Inferior parietal cortex (tissue), 1 donor: ENCODE results near the gene SEPTIN5.
"Not testable (repeated sequence)": the region's sequence is repeated elsewhere in the genome, so short reads cannot be mapped to it uniquely, and the experiment has no call there.

Source experiments
- DNase-seq: peaks from one replicate; pipeline ENCODE4 v3.0.0-alpha.2; 2016; ENCODE audit errors: extremely low spot score

SEPTIN5 gene

DNA sequence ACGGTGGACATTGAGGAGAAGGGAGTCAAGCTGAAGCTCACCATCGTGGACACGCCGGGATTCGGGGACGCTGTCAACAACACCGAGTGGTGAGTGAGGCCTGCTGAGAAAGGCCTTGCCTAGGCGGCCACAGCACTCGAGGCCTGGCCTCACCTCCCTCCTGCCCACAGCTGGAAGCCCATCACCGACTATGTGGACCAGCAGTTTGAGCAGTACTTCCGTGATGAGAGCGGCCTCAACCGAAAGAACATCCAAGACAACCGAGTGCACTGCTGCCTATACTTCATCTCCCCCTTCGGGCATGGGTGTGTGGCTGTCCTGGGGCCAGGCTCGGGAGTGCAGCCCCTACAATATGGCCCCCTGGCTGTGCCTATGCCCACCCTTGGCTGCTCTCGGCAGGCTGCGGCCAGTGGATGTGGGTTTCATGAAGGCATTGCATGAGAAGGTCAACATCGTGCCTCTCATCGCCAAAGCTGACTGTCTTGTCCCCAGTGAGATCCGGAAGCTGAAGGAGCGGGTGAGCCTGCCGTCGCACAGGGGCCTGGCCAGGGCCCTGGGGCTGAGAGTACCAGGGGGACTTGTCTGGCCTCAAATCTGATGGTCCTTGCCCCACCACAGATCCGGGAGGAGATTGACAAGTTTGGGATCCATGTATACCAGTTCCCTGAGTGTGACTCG lies 6.0 kb downstream of the SEPTIN5 start:
- no peak for DNase-seq

DNA sequence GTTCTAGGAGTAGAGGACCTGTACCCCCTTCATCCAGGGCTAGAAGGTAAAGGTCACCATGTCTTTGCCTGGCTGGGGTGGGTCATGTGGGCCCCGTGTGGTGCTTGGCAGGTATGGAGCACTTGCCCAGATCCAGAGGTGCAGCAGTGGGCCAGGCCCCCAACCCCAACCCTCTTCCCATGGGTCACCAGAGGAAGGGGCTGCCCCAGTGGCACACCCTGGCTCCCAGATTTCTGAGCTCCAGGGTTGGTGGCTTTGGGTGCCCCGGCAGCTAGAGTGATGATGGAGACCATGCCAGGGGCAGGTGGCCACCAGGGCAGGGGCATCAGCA lies 6.7 kb downstream of the SEPTIN5 start:
- no peak for DNase-seq

DNA sequence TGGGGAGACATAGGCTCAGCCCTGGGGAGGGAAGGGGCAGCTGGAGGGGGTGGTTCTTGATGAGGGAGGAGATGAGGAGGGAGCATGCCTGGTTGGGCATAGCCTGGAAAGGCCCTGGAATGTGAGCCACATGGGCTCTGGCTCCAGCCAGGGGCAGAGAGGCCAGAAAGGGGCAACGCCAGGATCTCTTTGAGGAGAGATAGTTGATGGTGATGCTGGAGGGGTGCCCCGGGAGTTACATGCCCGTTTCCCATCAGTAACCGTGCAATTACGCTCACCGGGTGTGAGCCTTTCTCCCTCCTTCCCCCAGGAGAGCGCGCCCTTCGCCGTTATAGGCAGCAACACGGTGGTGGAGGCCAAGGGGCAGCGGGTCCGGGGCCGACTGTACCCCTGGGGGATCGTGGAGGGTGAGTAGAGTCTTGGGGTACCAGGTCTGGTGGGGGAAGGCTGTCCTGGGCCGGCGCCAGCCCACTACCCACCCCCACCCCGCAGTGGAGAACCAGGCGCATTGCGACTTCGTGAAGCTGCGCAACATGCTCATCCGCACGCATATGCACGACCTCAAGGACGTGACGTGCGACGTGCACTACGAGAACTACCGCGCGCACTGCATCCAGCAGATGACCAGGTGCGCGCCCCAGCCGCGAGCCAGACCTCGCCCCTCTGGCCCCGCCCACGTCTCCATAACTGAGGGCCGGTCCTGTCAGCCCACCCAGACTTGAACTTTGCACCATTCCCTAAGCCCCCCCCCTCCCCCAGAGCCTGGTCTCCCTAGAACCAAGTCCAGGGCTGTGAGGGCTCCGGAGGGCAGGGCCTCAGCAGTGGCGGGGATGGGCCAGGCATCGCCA lies 7.3 kb downstream of the SEPTIN5 start:
- no peak for DNase-seq

DNA sequence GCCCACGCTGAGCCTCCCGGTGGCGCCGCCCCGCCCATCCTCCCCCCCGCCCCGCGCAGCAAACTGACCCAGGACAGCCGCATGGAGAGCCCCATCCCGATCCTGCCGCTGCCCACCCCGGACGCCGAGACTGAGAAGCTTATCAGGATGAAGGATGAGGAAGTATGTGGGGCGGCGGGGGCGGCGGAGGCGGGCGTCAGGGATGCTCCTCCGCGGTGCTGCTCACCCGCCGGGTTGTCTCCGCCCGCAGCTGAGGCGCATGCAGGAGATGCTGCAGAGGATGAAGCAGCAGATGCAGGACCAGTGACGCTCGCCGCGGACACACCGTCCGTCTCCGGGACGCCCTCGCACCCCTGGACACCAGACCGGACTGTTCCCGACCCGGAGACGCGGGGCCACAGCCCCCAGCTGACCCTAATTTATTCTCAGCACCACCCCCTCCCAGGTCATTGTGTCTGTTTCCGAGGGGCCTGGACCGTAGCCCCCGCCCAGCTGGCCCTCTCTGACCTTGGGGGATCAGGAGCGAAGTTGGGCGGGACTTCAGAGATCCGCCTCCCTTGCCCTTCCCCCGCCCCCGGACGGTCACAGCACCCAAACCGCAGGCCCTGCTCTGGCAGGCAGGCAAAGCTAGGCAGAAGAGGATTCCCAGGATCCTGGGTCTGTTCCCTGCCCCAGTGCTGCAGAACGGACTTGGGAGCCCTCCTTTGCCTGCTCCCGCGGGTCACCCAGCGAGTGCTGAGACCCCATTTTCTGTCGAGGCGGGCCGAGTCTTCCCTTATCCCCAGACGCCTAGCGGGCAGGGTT lies 8.1 kb downstream of the SEPTIN5 start:
- DNase-seq, result no peak

DNA sequence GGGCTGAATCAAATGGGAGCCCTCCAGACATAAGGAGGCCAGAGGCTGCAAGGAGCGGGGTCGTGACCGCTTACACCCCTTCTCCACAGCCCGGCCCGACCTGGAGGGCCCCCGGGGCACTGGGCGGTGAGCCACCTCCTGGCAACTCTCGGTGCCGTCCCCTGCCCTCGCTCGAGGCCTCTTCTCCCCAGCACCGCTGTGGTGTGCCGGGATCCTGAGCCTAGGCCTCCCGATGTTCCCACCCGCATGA lies 8.6 kb downstream of the SEPTIN5 start:
- DNase-seq, result no peak

DNA sequence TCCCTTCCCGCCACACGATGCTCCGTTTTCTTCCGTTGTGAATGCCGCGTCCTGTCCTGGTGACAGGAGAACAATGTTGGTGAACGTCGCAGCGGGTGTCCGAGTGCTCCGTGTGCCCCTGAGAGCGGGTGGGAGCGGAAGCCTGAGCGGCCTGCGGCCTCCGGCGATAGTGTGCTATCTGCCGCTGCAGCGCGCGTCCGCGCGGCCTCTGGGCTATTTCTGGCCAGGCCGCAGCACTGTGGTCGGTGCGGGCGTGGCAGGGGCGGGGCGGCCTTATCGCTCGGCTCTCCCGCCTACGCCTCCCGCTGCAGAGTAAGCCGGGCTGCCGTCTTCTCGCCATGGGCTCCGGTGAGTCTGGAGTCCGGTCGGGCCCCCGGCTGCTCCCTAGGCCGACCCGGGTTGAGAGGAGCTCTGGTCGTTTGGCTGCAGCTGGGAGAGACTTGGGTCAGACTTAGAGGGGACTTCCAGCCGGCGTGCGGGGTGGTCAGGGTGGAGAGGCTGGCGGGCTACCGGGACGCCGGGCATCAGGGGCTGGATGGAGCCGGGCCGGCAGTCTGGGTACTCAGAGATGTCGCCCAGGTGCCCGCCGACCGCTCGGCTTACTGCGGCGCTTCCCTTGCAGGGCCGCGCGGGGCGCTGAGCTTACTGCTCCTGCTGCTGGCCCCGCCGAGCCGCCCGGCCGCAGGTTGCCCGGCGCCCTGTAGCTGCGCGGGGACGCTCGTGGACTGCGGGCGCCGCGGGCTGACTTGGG lies 9.1 kb downstream of the SEPTIN5 start, which contains the start of gene GP1BB:
GP1BB (plus strand) TSS at position 308 of the 751 bp plus-strand sequence; CDS start at position 339, 31 bp downstream.
- peak; percentile 74 for DNase-seq

DNA sequence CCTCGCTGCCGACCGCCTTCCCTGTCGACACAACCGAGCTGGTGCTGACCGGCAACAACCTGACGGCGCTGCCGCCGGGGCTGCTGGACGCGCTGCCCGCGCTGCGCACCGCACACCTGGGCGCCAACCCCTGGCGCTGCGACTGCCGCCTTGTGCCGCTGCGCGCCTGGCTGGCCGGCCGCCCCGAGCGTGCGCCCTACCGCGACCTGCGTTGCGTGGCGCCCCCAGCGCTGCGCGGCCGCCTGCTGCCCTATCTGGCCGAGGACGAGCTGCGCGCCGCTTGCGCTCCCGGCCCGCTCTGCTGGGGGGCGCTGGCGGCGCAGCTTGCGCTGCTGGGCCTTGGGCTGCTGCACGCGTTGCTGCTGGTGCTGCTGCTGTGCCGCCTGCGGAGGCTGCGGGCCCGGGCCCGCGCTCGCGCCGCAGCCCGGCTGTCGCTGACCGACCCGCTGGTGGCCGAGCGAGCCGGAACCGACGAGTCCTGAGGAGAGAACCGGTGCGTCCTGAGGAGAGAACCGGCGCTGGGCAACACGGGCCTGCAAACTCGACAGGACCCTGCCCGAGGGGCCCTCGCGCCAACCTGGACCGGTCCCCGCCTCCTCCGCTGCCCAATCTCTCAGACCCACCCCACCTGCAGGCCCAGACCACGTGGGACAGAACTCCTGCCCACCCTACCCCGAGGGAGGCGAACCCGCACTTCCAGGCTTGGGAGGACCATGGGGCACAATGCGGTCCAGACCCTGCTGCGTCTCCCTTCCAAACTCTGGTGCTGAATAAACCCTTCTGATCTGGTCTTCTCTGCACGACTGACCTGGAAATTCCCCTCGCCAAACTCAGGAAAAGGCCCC lies 9.9 kb downstream of the SEPTIN5 start:
- DNase-seq, result no peak

DNA sequence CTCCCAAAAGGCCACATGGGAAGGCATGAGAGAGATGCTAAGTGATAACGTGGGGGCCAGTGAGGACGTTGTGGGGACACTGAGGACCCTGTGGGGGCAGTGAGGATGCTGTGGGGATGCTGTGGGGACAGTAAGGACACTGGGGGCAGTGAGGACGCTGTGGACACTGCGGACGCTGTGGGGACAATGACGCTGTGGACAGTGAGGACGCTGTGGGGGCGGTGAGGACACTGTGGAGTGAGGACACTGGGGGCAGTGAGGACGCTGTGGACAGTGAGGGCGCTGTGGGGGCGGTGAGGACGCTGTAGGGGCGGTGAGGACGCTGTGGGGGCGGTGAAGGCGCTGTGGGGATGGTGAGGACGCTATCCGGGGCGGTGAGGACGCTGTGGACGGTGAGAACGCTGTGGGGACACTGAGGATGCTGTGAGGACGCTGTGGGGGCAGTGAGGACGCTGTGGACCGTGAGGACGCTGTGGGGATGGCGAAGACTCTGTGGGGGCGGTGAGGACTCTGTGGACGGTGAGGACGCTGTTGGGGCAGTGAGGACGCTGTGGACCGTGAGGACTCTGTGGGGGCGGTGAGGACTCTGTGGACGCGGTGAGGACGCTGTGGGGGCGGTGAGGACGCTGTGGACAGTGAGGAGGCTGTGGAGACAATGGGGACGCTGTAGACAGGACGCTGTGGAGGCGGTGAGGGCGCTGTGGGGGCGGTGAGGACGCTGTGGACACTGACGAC lies 10.8 kb downstream of the SEPTIN5 start:
- no peak for DNase-seq

DNA sequence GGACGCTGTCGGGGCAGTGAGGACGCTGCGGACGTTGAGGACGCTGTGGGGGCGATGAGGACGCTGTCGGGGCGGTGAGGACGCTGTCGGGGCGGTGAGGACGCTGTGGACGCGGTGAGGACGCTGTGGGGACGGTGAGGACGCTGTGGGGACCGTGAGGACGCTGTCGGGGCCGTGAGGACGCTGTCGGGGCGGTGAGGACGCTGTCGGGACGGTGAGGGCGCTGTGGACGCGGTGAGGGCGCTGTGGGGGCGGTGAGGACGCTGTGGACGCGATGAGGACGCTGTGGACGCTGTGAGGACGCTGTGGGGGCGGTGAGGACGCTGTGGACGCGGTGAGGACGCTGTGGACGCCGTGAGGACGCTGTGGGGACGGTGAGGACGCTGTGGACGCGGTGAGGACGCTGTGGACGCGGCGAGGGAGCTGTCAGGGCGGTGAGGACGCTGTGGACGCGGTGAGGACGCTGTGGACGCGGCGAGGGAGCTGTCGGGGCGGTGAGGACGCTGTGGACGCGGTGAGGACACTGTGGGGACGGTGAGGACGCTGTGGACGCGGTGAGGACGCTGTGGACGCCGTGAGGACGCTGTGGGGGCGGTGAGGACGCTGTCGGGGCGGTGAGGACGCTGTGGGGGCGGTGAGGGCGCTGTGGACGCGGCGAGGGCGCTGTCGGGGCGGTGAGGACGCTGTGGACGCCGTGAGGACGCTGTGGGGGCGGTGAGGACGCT lies 11.9 kb downstream of the SEPTIN5 start:
- not testable (repeated sequence) for DNase-seq

DNA sequence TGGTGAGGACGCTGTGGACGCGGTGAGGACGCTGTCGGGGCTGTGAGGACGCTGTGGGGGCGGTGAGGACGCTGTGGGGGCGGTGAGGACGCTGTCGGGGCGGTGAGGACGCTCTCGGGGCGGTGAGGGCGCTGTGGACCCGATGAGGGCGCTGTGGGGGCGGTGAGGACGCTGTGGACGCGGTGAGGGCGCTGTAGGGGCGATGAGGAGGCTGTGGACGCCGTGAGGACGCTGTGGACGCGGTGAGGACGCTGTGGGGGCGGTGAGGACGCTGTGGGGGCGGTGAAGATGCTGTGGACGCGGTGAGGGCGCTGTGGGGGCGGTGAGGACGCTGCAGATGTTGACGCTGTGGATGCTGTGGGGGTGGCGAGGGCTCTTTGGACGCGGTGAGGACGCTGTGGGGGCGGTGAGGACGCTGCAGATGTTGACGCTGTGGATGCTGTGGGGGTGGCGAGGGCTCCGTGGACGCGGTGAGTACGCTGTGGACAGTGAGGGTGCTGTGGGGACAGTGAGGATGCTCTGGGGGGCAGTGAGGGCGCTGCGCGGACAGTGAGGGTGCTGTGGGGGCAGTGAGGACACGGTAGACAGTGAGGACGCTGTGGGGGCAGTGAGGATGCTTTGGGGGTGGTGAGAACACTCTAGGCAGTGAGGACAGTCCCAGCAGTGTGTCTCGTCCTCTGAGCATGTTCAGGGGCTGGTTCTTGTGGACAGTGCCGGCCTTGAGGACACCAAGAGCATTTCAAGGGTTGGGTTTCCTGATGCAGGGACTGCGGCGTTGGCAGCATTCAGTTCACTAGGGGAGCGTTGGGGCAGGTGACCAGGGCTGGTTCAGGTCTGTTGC lies 13.2 kb downstream of the SEPTIN5 start:
- DNase-seq, result no peak

DNA sequence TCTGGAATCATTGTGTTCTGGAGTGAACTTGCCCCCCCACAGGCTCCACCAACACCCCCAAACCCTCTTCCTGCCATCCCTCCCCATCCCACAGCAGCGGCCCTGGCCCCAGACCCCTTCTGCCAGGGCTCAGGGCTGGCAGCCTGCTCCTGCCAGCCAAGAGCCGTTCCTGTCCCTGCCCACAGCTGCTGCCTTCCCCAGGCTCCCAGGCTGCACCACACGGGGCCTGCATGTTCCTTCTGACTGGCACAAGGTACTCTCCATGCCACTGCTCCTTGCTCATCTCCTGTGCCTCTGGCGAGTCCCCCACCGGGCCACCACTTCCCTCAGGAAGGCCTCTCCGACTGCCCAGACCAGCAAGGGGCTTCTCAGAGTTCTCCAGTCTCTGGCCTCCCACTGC lies 14.0 kb downstream of the SEPTIN5 start:
- no peak for DNase-seq

DNA sequence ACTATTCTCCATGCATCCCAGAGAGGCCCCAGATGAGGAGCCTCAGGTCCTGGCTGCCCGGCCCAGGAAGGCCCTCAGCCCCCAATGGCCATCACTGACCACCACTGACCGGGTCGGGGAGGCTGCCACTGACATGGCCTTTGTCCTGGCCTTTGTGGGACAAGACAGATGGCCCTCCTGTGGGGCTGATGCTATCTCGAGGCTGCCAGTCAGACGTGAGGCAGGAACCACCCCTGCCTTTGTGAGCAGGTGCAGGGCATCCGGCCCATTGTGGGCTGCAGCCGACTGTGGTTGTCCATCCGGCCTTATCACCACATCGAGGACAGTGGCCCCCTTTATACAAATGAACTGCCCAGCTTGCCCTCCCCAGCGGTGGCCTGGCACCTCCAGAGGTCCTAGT lies 14.5 kb downstream of the SEPTIN5 start:
- no peak for DNase-seq

DNA sequence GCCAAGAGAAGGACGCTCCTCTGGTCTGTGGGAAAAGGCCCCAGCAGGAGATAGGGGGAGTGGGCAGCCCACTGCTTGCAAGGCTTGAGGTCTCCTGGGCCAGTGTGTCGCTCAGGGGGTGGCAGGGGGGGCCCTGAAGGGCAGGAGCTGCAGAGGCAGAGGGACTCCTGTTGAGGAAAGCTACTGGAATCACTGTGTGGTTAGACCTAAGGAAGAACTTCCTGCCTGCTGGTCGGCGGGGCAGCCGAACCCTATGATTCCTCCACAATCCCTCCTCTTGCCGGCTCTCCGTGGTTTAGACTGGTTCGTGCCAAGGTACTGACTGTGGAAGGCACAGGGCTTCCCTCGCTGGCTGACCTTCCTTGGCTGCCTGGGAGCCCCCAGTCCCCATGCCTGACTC lies 15.2 kb downstream of the SEPTIN5 start:
- DNase-seq, result no peak

DNA sequence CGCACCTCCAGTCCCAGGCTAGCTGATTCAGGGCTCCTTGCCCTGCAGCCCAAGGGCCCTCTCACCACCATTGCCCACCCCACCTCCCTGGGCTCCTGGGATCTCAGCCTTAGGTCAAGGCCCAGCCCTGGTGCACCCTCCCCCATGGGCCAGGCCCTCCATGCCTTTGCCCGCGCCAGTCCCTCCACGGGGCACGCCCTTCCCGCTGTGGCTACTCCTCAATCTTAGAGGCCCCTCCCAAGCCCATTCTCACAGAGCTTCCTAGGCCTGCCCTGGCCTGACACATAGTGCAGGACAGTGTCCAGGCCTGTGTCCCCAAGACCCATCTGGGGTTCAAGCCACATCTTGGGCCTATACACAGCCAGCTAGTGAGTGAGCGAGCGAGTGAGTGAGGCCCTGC lies 15.9 kb downstream of the SEPTIN5 start:
- DNase-seq, result no peak

DNA sequence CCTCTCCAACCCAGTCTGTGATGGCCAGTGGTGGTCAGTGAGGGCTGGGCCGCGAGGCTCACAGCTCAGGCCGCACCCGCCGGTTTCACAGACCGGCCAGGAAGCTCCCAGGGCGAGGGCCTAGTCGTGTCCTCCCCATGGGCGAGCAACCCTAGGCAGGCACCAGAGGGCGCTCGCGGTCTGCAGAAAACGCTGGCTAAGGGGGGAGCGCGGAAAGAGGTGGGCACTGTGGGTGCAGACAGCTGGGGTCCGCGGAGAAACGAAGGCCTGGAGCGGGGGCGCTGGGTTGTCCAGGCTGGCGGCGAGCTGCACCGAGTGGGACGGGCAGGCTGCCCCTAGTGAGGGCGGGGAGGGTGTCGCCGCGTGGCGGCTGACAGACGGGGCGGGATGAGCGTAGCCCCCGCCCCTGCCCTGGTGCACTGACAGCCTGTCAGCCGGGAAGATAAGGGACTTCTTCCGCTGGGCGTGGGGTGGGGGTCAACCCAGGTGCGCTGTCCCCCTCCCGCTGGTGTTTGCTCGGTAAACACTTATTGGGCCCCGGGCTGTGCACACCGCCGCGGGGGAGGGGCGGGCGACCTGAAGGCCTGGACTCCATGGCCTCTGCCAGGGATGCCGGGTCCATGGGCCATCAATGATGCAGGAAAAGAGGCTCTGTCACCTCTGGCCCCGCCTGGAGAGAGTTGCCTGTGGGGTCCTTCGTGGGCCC lies 16.5 kb downstream of the SEPTIN5 start:
- DNase-seq, result peak; percentile 91

DNA sequence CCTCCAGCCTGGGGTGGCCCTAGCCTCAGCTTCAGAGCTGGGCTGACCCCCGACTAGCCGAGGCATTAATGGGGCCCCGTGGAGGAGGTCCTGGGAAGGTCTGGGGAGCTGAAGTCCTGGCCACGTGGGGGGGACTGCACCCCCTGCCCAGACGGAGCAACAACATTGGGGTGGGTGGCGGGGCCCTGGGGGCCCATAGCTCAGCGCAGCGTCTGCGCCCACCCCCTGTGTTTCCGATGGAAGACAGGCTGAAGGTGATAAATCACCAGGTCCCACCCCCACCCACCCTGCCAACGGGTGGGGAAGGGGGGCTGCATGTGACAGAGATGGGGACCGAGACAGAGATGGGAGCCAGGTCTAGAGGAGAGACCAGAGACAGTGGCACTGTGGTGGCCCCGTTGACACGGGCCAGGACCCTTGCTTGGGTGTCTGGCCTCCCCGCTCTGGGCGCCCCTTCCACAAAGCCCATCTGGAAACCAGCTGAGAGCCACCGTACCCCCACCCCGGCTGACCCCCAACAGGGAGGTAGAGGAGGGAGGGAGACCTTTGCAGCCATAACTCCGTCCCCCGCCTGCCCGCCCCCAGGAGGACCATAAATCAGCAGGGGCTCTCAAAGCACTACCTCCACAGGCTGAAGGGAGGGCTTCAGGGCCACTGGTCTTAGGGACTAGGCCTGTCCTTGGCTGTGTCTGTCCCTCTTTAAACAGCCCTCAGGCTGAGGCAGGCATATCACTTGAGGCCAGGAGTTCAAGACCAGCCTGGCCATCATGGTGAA lies 17.2 kb downstream of the SEPTIN5 start:
- DNase-seq, result no peak

DNA sequence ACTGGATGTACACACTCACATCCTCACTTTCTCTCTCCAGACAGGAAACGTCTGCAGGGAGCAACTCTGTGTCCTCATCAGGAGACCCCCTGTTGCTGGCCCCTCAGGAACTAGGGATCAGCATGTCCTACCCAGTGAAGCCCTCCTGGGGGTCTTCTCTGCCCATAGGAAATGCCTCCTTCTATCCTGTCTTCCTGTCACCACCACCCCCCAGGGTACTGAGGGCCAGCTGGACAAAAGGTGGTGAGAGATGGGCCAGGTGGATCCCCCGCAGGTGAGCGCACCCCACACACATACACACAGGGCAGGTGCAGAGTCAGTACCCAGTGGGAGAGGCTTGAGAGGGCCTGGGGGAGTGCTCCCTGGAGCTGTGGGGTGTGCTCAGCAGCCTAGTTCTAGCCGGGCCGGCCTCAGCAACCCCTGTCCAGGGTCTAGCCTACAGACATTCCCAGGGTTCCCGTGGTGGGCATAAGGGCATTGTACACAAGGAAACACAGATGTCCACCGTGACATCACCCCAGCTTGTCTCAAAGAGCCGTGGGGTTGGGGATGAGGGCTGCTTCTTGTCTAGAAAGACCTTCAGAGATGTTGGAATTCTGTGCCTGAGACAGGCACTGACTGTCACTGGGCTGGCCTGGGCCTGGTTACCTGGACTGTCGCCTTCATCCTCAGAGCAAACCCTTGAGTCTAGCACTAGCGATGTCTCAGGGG lies 18.3 kb downstream of the SEPTIN5 start:
- DNase-seq, result no peak
